H1 (cell line): ENCODE results near the gene CCL3. TPM values are rescaled to one million over a fixed set of nuclear protein-coding genes. Genes with fewer than 3 reads are reported as not detected.

ENCODE experiments used
- CTBP2 ChIP-seq: IDR thresholded peaks from 2 replicates; pipeline ENCODE4 v1.7.0; 2011; ENCODE audit warnings: borderline replicate concordance, mild to moderate bottlenecking, moderate library complexity, mixed read lengths, low read length; ENCODE audit not compliant: insufficient read depth, insufficient read length
- NANOG ChIP-seq: IDR thresholded peaks from 2 replicates; pipeline ENCODE4 v1.6.1; 2011; ENCODE audit warnings: low read length, low read depth, mild to moderate bottlenecking, inconsistent platforms; ENCODE audit not compliant: insufficient read depth, poor library complexity, severe bottlenecking
- RXRA ChIP-seq: IDR thresholded peaks from 2 replicates; pipeline ENCODE4 v1.6.1; 2011; ENCODE audit warnings: low read depth, mild to moderate bottlenecking, low read length, moderate library complexity; ENCODE audit not compliant: insufficient read depth
- polyA plus RNA-seq, 7 experiments: library from polyadenylated mRNA; depleted of rRNA in 3 of 7; stranded (reverse) in 5 of 7; unstranded in 2 of 7; fragments of >200 nt in 5 of 7; fragments of 200-250 nt in 2 of 7; gene quantifications; 1 replicate in 5 of 7; 2 replicates in 1 of 7; 4 replicates in 1 of 7; pipeline versions ENCODE4 v1.2.1 to v1.2.3, GENCODE V29; 2011 to 2013; ENCODE audit warnings: missing spikeins in 2 of 7, mixed read lengths in 2 of 7
- total RNA-seq: library from RNA; stranded (reverse); fragmentation: NEBNext Ultra II Directional; extraction: Animal tissue kit (Norgen Biotek cat#: 25700); gene quantifications from 2 replicates; pipeline ENCODE4 v1.2.1, GENCODE V29; 2021

Gene CCL3
- total and polyA plus RNA-seq, 2 of the 8 experiments (the other 6 are each of a cell fraction or from before 2014, with no cell fraction given) = not detected

DNA sequence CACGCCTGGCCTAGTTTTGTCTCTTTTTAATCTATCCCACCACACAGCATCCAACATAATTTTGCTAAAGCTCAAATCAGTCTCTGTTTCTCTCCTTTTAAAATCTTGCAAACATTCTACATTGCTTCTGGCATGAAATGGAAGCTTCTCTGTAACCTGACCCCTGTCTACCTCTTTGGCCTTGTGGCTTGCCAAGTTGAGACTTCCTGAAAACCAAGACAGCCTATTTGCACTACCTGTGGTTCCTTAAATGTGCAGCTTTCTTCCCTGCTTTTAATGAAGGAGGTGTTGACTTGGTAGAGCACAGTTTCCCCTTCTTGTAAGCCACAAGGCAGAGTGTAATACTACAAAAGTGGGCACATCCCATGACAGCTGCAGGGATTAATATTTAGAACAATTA, 6.0 kb upstream of the CCL3 start (continued):
- no peak for TF ChIP-seq RXRA
- TF ChIP-seq NANOG = no peak
- TF ChIP-seq CTBP2 = no peak
